T-helper 1 cell (primary cell): ENCODE measurements around the gene RCN2.

Experiments used
- DNase-seq, 5 donors: peaks; one replicate each; pipeline ENCODE4 v3.0.0-alpha.2; 2012 to 2020

RCN2 gene

DNA sequence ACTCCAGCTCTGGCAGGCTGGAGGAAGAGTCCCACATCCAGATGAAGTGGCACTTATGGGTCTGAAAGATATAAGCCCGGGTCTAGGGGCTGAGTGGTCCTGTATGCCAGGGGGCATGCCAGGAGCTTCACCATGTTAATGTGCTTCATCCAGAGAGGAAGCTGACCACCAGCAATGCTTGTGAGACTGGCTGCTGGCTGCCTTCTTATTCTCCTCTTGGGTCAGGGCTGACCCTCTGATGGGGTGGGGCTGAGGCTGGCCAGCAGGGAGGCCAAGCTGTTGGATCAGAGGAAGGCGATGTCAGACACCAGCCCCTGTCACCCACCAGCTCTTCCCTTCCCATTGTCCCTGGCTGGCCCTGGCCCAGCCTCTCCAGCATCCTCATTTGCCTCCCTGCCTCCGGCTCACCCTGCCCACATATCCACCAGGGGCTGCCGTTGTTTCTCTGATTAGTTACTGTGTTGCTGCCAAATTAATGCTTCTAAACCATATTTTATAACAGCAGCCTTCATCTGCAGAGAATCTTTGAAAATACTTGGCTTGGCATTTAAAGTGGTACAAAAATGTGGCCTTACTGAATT, 43.0 kb downstream of the RCN2 start:
- DNase-seq = peak in 1 of 5 donors; percentile 20

DNA sequence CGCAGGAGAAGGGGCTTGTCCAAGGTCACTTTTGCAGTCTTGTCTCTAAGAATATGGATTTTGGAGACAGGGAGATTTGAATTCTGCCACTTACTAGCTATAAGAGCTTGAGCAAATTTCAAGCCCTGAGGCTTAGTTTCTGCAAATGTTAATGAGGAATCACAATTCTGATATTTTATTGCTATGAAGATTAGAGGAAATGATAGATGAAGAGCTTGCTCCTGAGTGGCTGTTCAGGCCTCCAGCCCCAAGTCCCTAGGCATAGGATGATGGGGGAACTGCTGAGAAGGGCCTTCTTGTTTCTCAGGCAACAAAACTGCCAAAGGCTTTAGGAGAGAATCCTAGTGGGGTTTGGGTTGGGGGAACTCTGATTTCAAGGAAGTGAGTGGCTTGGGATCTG, 44.6 kb downstream of the RCN2 start:
- DNase-seq = no peak

DNA sequence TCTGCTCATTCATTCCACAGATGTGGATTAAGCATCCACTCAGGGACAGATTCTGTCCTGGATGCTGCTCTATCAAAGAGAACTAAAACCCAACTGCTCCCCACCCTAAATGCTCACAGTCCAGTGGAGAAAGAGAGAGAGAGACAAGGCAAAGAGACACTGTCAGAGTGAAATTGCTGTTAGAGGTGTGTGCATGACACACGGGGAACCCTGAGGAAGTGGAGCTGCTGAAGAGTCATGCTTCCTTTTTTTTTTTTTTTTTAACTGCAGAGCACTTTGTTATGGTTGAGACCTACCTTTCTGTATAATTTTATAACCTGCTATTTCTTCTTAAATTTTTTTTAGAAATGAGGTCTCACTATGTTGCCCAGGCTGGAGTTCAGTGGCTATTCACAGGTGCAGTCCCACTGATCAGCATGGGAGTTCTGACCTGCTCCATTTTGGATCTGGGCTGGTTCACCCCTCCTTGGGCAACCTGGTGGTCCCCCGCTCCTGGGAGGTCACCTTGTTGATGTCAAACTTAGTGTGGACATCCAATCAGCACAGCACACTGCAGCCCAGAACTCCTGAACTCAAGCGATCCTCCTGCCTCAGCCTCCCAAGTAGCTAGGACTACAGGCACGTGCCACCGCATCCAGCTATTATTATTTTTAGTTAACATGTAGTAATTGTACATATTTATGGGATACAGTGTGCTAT, 45.2 kb downstream of the RCN2 start:
- peak in 1 of 5 donors; percentile 69 for DNase-seq

DNA sequence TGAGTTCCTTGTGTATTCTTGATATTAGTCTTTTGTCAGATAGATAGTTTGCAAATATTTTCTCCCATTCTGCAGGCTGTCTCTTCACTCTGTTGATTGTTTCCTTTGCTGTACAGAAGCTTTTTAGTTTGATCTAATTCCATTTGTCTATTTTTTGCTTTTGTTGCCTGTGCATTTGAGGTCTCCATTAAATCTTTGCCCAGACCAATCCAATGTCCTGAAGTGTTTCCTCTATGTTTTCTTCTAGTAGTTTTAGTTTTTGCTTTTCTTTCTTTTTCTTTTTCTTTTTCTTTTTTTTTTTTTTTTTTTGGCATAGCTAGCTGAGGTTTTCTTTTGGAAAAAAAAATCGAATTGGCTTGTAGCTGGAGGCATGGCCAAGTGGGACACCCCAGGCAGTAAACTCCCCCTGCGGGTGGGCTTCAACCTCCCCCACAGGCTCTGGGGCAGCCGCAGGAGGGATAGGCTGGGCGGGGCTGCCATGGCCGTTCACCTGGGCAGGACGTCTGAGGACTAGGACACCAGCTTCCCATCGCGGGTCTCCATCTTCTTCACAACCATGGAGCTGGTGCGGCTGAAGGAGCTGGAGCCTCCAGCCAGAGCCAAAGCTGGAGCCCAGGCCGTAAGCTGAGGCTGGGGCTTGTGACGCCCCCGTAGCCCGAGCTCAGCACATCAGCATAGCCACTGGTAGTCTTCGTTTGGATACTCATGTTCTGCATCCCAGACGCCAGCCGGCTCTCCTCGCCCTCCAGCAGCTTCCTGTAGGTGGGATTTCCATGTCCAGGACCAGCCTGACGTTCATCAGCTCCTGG, 47.2 kb downstream of the RCN2 start:
- DNase-seq = no peak

DNA sequence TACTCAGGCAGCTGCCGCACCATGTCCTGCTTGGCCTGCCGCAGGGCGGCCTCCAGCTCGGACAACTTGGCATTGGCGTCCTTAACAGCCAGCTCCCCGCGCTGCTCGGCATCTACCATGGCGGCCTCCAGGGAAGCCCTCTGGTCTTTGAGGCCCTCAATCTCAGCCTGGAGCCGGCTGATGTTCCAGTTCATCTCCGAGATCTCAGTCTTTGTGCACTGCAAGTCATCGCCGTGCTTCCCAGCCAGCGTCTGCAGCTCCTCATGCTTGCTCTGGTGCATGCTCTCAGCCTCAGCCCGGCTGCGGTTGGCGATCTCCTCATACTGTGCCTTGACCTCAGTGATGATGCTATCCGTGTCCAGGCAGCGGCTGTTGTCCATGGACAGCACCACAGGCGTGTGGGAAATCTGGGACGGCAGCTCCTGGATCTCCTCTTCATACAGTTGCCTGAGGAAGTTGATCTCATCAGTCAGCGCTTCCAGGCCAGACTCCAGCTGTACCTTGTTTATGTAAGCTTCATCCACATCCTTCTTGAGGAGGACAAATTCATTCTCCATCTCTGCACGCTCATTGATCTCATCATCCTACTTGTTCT, 47.9 kb downstream of the RCN2 start:
- DNase-seq = no peak

DNA sequence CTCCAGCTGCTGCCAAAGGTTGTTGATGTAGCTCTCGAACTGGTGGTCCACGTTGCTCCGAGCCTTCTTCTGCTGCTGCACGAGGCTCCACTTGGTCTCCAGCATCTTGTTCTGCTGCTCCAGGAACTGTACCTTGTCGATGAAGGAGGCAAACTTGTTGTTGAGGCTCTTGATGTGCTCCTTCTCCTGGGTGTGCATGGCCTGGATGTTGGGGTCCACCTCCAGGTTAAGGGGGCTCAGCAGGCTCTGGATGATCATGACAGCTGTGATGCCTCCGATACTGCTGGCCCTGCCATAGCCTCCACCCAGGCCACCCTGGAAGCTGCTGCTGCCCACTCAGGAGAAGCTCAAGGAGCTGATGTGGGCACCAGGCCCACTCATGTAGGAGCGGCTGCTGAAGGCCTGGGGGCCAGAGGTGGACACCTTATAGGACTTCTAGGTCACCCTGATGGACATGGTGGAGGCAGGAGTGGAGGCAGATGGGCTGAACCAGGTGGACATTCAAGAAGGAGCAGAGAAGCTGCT, 48.5 kb downstream of the RCN2 start:
- no peak for DNase-seq

DNA sequence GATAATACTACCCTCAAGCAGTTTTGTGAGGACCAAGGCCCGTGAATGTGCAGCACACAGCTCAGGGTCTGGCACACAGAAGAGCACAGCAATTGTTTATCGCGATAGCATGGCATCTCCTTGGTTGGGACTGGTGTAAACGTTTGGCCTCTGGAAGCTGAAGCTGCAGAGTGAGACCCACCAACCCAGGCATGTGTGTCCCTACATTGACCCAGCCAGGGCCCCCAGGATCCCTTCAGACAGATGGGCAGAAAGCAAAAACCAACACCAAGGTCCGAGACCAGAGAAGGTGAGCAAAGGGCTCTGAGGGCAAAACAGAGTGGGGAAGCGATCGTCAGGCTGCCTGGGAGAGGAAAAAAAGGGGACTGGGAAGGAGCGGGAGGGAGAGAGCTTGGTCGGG, 50.8 kb downstream of the RCN2 start:
- DNase-seq = no peak

DNA sequence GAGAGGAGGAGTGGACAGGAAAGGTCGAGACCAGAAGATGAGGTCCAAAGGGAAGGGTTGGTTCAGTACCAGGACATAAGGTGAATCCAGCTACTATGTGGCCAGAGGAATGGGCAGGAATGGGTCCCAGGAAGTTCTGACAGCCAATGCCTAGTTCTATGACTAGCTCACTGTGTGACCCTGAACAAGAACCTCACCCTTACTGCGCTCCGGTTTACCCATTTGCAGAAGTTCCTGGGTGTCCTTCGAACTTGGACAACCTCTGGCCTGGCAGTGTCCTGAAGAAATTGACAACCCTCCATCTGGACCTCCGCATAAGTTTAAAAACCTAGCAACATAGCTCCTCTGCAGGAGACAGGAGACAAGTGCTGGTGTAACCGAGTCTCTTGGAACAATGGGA, 51.2 kb downstream of the RCN2 start:
- no peak for DNase-seq

DNA sequence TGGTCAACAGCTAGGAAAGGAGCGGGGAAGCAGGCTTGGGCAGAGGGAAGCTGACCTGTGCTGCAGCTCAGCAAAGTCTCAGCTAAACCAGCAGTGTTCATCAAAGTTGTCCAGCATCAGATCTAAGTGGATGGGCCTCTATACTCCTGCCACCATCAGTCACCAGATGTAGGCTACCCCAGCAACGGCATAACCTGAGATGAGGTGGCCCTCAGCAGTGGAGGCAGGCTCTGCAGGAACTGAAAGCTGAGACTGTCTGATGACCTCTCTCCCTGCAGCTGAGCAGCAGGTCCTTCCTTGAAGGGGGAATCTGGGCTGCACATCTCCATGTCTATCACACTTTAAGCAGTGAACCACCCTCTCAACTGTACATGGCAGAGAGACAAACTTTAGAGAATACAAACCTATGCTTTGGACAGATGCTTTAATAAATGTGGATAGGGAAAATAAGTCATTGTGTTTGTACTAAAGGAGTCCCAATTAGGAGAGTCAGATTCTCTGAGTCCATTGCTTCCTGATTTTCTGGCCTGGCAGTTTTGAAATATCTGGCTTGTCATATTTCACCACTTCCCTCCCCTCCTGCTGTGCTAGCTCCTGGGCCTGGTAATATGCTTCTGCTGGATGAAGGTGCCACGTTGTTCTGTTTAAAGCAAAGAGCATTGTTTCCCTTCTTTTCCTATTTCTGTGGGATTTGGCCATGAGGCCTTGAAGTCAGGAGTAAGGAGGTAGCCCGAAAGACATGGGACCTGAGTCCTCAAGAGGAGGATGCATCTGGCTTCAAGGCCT, 52.2 kb downstream of the RCN2 start:
- no peak for DNase-seq

DNA sequence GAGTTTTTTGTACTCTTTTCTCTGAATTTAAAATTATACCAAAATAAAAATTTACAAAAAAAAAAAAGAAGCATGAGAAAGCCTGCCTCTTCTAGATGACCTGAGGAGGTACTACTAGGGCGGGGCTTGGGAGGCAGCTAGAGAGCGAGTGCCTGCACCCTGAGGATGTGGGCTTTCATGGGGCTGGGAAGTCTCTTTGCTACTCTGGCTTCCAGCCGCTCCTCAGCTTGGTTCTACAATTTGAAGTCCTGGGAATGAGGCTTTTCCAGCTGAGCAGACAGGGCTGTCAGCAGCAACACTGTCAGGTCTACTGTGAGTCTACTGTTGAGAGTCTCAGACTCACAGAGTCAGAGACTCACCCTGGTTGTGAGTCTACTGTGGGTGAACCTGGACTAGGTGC, 55.2 kb downstream of the RCN2 start:
- peak in 1 of 5 donors; percentile 31 for DNase-seq

DNA sequence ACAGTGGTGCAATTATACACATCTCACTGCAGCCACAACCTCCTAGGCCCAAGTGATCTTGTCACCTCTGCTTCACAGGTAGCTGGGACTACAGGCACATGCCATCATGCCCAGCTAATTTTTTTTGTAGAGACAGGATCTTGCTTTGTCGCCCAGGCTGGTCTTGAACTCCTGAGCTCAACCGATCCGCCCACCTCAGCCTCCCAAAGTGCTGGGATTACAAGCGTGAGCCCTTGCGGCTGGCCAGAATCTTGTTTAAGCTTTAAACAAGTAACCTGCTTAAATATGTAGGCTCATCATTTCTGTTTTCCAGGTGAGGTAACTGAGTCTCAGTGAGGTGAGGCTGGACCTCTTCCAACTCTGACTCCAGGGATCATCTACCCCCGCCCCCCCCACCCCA, 55.7 kb downstream of the RCN2 start:
- DNase-seq = no peak

DNA sequence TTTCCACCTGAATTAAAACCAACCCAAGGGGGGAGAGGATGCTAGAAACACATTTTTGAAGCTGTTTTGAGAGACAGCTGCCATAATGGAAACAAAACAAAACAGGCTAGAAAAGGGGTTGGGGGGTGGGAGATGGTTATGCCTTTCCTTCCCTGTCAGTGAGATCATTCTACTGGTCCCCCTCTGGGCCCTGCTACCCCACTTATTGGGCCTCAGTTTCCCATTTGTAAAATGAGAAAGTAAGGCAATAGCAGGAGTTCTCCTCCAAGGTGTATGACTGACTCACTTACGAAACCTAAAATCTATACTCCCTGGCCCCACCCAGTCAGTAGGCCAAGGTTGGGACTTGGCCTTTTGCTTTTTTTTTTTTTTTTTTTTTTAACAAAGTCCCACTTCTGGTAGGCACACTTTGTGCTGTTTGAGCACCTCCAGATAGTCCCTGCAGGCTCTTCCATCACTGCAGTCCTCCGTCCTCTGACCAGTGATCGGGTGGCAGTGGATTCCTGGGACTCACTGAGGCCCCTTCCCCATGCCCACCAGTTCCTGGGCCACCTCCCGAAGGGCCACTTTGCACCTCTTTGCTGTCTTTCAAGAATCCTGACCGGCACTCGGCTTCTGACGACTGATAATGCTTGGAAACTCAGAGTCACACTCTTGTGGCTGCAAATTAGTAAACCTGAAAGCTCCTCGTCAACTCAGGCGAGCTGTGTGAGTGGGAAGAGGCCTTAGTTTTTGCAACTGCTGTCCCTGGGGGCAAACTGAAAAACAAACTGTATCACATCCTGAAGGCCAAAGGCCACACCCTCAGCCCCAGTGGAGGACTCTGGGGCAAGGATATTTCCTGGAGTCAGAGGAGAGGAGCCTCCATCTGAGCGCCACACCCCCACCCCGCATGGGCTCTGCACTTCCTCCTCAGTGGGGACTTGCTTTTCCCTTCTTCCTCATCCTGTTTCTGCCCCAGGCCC, 56.6 kb downstream of the RCN2 start:
- peak in 1 of 5 donors; percentile 94 for DNase-seq

DNA sequence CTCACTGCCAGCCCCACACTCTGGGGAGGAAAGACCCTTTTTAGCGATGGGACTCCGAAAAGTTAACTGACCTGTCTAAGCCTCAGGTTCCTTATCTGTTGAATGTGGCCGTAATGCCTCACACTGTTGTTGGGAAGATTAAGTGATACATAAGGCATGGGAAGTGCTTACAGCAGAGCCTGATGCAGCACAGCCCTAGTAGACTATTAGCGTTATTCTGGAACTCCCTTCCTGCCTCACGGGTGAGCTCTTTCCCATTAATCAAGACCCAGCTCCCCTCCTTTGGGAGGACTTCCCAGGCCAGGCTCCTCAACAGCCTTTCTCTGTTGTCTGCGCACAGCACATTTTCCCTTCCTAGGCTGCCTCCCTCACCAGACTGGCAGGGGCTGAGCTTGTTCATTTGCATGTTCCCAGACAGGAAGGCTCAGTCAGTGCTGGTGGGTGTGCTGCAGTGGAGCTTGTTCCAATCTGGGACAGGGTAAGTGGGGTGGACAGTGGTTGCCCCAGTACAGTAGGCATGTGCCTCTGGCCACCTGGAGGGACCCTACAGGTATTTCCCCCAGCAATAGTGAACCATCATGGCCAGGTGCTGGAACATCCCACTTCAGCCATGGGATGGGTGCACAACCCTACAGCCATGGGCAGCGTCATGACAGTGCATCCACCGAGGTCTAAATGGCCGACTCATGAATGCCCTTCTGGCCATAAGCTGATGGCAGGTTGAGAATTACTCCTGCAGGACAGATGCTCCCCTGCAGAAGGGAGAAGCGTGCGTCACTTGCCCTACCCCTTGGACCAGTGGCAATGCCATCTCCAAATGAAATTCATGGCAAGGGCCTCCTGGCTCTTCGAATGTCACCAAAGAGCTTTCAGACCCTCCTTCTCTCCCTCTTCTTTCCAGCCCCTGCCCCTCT, 57.6 kb downstream of the RCN2 start:
- no peak for DNase-seq

DNA sequence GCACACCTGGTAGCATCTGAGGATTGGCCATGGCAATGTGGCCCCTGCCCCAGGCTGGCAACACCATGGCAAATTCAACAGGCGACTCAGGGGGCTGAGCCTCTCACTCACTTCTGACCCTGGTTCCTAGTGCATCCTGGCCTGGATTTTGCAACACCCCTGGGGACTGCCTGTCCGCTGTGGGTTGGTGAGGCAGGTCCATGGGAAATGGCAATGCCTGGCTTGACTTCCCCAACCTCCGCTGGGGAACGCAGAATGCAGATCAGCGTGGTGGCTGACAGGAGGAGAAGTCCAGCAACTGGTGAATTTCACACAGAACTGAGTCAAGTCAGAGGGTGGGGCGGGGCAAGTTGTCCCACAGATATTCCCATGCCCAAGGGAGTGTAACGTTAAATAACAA, 59.5 kb downstream of the RCN2 start:
- no peak for DNase-seq

DNA sequence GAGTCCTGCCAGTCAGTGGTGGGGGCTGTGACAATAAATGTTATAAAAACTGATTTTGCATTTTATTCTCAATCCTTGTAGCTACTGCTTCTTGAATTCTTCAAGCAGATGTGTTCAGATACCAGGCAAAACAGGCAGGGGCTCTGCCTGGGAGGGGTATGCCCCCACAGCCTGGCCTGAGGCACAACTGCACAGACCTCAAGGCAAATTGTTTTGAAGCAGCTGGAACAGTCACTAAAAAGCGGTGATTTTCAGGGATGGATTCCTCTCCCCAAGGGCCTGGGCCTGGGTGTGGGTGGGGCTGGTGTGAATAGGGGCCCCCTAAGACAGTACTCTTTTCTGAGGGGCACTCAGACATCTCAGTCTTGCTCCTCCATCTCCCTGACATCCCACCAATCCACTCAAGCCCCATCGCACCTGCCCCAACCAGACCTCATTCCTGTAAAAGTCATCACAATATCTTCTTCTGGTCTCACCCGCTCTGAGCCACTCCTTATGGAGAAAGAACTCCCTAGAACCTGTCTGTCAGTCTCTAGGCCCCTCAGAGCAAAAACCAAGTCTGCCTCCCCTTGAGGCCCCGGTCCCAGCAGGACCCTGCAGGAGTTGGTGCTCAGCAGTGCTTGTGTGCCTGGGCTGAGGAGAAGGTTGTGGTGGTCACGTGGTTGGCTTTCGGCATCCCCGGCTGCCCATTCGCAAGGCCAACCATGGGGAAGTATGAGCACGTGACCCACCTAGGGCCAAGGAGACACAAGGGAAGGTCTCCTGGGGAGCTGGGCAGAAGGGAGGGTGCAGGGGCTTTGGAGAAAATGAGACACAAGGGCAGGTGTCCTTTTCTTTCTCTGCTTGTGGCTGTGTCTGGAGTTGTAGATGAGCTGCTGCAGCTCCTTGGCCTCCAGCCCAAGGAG, 60.4 kb downstream of the RCN2 start:
- no peak for DNase-seq

DNA sequence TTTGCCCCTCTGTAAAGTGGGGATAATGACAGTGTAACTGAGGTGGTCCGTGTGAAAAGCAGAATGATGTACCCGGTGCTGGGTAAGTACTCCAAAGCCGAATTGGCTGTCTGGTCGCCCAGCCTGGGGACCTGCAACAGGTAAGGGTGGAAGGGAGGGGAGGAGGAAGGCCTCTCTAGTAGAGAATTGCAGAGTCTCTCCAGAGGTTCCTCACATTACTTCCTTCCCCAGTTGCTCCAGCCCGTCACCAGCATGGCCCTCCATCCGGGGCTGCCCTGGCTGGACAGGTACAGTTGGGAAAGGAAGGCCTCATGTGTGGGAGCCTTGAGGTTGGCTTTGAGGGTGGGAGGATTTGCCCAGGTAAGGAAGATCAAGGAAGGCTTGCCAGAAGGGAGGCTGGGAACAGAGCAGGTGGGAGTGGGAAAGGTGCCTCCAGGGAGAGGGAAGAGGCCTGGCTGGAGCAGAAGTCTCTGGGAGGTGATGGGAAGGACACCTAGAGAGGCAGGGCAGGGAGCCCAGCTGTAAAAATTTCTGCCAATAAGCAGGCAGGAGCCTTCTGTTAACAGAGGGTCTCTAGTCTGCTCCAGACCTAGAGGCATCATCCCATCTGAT, 61.7 kb downstream of the RCN2 start:
- DNase-seq = no peak

DNA sequence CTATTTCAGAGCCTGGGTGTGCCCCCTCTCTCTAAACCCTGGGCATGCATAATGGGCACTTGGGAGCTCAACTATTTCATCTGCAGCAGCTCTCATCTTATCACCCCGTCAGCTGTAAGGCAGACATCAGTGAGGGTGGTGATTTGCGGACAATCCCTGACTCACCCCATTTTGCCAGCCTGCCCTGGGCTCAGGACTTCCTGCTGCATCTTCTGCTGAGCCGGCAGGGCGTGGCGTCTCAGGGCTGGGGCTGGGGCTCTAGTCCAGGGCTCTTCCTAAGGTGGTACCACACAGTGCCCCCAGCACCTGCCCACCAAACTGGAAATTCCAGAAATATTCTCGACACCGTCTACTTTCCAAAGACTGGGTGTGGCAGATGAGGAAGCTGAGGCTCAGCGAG, 62.5 kb downstream of the RCN2 start:
- peak; percentile 34 to 82 (median 35) for DNase-seq

DNA sequence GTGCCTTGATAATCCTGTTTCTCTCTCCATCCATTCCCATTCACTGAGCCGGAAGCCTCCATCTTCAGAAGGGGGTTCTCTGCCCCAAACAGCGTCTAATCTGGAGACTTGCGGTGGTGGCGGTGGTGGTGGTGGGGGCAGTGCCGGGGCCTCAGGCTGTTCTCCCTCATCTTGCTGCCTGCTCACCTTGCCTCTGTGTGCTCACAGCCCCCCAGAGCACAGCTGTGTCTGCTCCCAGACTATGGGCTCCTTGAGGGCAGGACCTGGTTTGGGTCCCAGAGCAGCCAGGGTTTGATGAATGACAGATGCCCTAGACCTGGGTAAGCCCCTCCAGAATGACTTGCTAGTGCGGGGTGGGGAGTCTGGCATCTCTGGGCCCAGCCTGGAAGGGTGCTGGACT, 62.9 kb downstream of the RCN2 start:
- DNase-seq = no peak
